Lower leg skin (tissue), 3 donors: Measurements from ENCODE around the gene NETO1.

Experiments
- CTCF ChIP-seq, 3 donors: fragments of 450-650 bp; IDR thresholded peaks; one replicate each; pipeline ENCODE4 v1.5.1; 2016; ENCODE audit warnings: antibody characterized with exemption in 3 of 3, mild to moderate bottlenecking in 3 of 3, moderate library complexity in 2 of 3
- POLR2A ChIP-seq, 2 donors: fragments of 450-650 bp; IDR thresholded peaks; one replicate each; pipeline ENCODE4 v1.6.1; 2016 to 2017; ENCODE audit warnings: antibody characterized with exemption in 2 of 2, mild to moderate bottlenecking in 1 of 2, moderate library complexity in 1 of 2

DNA sequence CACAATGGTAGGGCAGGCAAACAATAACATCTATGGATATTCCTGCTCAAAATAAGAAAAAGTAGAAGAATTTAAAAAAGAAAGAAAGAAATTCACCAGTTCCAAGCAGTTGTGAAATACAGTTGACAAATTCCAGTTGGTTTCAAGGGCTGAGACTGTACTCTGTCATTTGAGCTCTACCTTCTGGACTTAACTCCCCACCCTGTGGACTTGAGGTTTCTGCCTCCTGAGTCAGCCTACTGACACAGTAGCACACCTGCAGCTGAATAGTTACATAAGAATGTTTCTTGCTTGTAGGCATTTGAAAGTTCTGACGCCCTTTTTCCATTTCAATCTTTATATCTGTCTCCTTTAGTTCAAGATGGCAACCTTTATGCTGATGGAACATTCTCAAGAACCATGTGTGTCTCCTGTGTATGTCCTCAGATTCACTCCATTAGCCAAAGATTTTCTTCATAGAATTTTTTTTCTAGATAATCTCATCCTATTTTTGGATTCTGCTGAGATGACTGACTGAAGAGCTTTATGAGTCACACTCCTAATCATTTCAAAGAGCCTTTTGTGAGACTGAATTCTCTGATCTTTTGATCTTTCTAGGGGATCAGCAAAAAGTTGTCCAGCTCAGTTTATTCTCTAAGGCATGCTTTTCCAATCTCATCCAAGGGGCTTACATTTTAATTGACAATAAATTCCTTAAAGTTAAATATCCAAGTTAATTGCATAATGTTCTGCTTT is 19.1 kb downstream of the NETO1 start:
- TF ChIP-seq CTCF (IDR thresholded peaks at IDR 0.05): no peak
- TF ChIP-seq POLR2A (IDR thresholded peaks at IDR 0.05): no peak
